Upper lobe of left lung (tissue), 6 donors: ENCODE data around the gene TRAF5. TPM values are rescaled to one million over a fixed set of nuclear protein-coding genes. Genes with fewer than 3 reads are reported as not detected.
"Not testable (repeated sequence)": the region's sequence is repeated elsewhere in the genome, so short reads cannot be mapped to it uniquely, and the experiment has no call there.

Experiments used
- ATAC-seq, 2 donors: fragments of 200-7000 bp; cut with Tn5 transposase; one replicate each; pipeline ENCODE4 v1.9.1; 2022; ENCODE audit warnings: mild to moderate bottlenecking in 2 of 2, moderate library complexity in 2 of 2; ENCODE audit not compliant: low FRiP score in 2 of 2
- DNase-seq, 2 donors: peaks; one replicate each; pipeline ENCODE4 v3.0.0-alpha.2; 2019 to 2020
- H3K27ac ChIP-seq, 4 donors: fragments of 200-600 bp; sonication (generic); one replicate each; pipeline ENCODE4 v1.5.1; 2016 to 2019
- H3K27me3 ChIP-seq, 4 donors: fragments of 200-600 bp; sonication (generic); one replicate each; pipeline ENCODE4 v1.5.1; 2017 to 2019
- H3K36me3 ChIP-seq, 4 donors: fragments of 200-600 bp; sonication (generic); one replicate each; pipeline ENCODE4 v1.5.1; 2016 to 2019
- H3K4me1 ChIP-seq, 4 donors: fragments of 200-600 bp; sonication (generic); one replicate each; pipeline ENCODE4 v1.5.1; 2018 to 2019
- H3K4me3 ChIP-seq, 4 donors: fragments of 200-600 bp; sonication (generic); one replicate each; pipeline ENCODE4 v1.5.1; 2017 to 2019; ENCODE audit warnings: mild to moderate bottlenecking in 2 of 4, moderate library complexity in 1 of 4
- H3K9me3 ChIP-seq, 4 donors: fragments of 200-600 bp; sonication (generic); one replicate each; pipeline ENCODE4 v1.5.1; 2018 to 2019
- CTCF ChIP-seq, 6 experiments: fragments of 450-650 bp in 4 of 6; fragments of 200-600 bp in 2 of 6; sonication (generic) in 2 of 6; IDR thresholded peaks; one replicate each; pipeline ENCODE4 v1.5.1; 2016 to 2019; ENCODE audit warnings: antibody characterized with exemption in 6 of 6
- EP300 ChIP-seq, 4 donors: sonication (generic); formaldehyde crosslinking; IDR thresholded peaks; one replicate each; pipeline ENCODE4 v1.5.1; 2017; ENCODE audit warnings: antibody characterized with exemption in 4 of 4, control low read depth in 2 of 4
- POLR2A ChIP-seq, 4 donors: fragments of 450-650 bp; IDR thresholded peaks; one replicate each; pipeline ENCODE4 v1.5.1; 2016 to 2017; ENCODE audit warnings: antibody characterized with exemption in 4 of 4, mild to moderate bottlenecking in 2 of 4
- POLR2AphosphoS5 ChIP-seq, 2 donors: sonication (generic); formaldehyde crosslinking; IDR thresholded peaks; one replicate each; pipeline ENCODE4 v1.5.1; 2017; ENCODE audit warnings: antibody characterized with exemption in 2 of 2
- WGBS, 2 donors: methylation state at CpG; one replicate each; pipeline ENCODE4 v1.1.5; 2017 to 2018; 5-methylcytosine and 5-hydroxymethylcytosine counted together
- total RNA-seq, 6 donors: library from RNA; depleted of rRNA in 4 of 6; stranded (reverse); fragments of >200 nt in 4 of 6; gene quantifications; one replicate each; pipeline versions ENCODE4 v1.1.0 to v1.2.1, GENCODE V29; 2016 to 2021
- donor health status: DM: no; HTN: no; CAD: no; lungs with moderate emphysema.
- donor health status: DM: no; HTN: yes; CAD: no; lungs with severe emphysema.

Gene TRAF5
- total RNA-seq, 6 donors from 2014 or later: 4.6 to 13.6 (median 9.5) TPM

DNA sequence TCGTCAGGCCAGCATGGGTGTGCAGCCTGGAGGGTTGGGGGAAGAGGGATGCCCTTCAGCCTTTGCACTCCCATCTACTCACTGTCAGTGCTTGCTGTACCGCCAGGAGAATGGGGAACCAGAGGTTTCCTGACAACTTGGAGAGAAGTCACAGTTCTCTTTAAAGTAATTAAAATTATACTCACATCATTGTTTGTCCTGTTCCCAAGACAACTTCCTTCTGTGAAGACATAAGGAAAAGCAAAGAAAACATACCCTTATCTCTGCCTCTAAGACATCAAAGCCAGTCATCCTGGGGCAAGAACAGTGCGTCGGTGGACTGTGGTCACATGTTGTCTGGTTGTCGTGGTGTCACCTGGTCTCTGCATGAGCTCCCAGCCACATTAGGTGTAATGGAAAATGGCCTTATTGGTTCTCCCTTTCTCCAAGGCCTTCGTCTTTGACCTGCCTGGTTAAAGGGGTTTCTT lies 17.6 kb downstream of the TRAF5 start:
- TF ChIP-seq EP300 (IDR thresholded peaks at IDR 0.05) (no peak), POLR2A (IDR thresholded peaks at IDR 0.05) (no peak), CTCF (IDR thresholded peaks at IDR 0.05) (no peak), POLR2AphosphoS5 (IDR thresholded peaks at IDR 0.05) (no peak)
- no peaks in the 10 kb centered on the region for H3K9me3 ChIP-seq
- ATAC-seq: peak in 1 of 2 donors; percentile 46
- whole genome bisulfite sequencing, 2 donors: 69 to 74% methylated on average over 6 of the region's 6 CpGs
- DNase-seq: no peak
- no peak overlapping the region for H3K4me3 ChIP-seq
- H3K27me3 ChIP-seq: no peaks in the 10 kb centered on the region
- no peaks in the 10 kb centered on the region for H3K36me3 ChIP-seq
- H3K27ac ChIP-seq: no peak overlapping the region
- H3K4me1 ChIP-seq: peaks cover 0 to 2% (median 0%) of the 10 kb centered on the region in 4 donors

DNA sequence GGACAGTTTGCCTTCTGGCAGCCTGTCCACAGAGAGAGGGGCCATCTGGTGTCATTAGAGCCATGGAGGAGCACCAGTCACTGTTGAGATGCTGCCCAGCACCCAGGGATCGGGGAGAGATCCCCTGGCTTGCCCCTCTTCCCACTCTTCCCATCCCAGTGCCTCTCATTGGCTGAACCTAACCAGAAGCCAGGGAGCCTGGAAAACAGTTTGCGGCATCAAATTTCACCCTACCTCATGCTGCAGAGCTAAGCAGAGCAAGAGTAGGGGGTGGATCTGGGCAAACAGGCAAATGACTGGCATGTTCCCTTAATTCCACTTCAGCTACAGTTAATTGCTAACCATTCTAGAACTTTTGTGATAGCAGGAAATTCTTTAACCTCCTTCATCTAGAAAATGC lies 19.1 kb downstream of the TRAF5 start:
- Histone ChIP-seq H3K36me3 (no peaks in the 10 kb centered on the region), H3K27ac (no peak overlapping the region), H3K9me3 (no peaks in the 10 kb centered on the region), H3K27me3 (no peaks in the 10 kb centered on the region), H3K4me1 (no peaks in the 10 kb centered on the region), H3K4me3 (no peak overlapping the region)
- no peak for ATAC-seq
- DNase-seq: no peak
- WGBS, 2 donors: 90% methylated on average over 2 of the region's 2 CpGs; no CpG with 5 or more reads in 1 of the 2 donors
- TF ChIP-seq POLR2AphosphoS5 (IDR thresholded peaks at IDR 0.05) (no peak), POLR2A (IDR thresholded peaks at IDR 0.05) (no peak), EP300 (IDR thresholded peaks at IDR 0.05) (no peak), CTCF (IDR thresholded peaks at IDR 0.05) (no peak)

GRCh38 chr1:211347077-211347844 lies 20.6 kb downstream of the TRAF5 start:
- H3K36me3 ChIP-seq: no peaks in the 10 kb centered on the region

DNA sequence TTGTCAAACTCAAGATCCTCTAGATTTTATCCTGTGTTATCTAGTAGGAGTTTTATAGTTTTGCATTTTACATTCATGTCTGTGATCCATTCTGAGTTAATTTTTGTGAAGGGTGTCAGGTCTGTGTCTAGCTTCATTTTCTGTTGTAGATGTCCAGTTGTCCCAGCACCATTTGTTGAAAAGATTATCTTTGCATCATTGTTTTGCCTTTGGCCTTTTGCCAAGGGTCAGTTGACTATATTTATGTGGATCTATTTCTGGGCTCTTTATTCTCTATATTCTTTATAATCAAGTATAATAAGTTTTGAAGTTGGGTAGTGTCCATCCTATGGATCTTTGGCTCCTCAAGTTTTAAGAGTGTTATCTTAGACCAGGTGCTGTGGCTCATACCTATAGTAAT lies 21.9 kb downstream of the TRAF5 start:
- H3K27ac ChIP-seq: no peak overlapping the region
- H3K27me3 ChIP-seq: no peaks in the 10 kb centered on the region
- no peak for DNase-seq
- no peaks in the 10 kb centered on the region for H3K36me3 ChIP-seq
- no peak for ATAC-seq
- H3K4me1 ChIP-seq: no peaks in the 10 kb centered on the region
- H3K9me3 ChIP-seq: no peaks in the 10 kb centered on the region
- TF ChIP-seq EP300 (IDR thresholded peaks at IDR 0.05): no peak
- TF ChIP-seq POLR2A (IDR thresholded peaks at IDR 0.05): no peak
- TF ChIP-seq POLR2AphosphoS5 (IDR thresholded peaks at IDR 0.05): no peak
- no peak for TF ChIP-seq CTCF (IDR thresholded peaks at IDR 0.05)
- no peak overlapping the region for H3K4me3 ChIP-seq

More at GRCh38 chr1:211347077-211347844, 20.6 kb downstream of the TRAF5 start:
- TF ChIP-seq POLR2AphosphoS5 (IDR thresholded peaks at IDR 0.05) (no peak), CTCF (IDR thresholded peaks at IDR 0.05) (no peak), POLR2A (IDR thresholded peaks at IDR 0.05) (no peak), EP300 (IDR thresholded peaks at IDR 0.05) (no peak)
- Histone ChIP-seq H3K4me3 (no peak overlapping the region), H3K27ac (no peak overlapping the region), H3K4me1 (no peaks in the 10 kb centered on the region), H3K9me3 (no peaks in the 10 kb centered on the region), H3K27me3 (no peaks in the 10 kb centered on the region)
- 82 to 90% methylated on average over 4 of the region's 4 CpGs for WGBS, 2 donors
- ATAC-seq: no peak
- DNase-seq: no peak

DNA sequence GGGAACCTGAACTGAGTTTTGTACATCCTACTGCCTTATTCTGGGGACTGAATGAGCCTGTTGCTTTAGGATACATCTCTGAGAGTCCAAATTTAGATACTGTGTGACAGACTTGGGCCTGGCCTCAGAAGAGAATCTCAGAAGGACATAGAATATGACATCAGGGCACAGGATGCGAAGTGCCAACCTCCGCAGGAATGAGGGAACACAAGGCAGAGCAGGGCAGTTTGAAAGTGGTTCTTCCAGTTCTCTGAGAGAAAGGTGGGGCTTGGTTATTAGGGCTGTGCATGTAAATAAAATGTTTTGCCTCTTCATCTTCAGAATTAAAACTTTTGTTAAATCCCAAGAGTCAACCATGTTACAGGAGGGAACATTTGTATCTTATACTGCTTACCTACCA lies 23.1 kb downstream of the TRAF5 start:
- H3K4me1 ChIP-seq: no peaks in the 10 kb centered on the region
- no peak for DNase-seq
- no peaks in the 10 kb centered on the region for H3K9me3 ChIP-seq
- peak in 1 of 2 donors; percentile 29 for ATAC-seq
- TF ChIP-seq CTCF (IDR thresholded peaks at IDR 0.05): no peak
- no peaks in the 10 kb centered on the region for H3K36me3 ChIP-seq
- 73 to 81% methylated on average over 2 of the region's 2 CpGs for WGBS, 2 donors
- no peaks in the 10 kb centered on the region for H3K27me3 ChIP-seq
- H3K27ac ChIP-seq: no peak overlapping the region
- H3K4me3 ChIP-seq: no peak overlapping the region

- not testable (repeated sequence) for H3K9me3 ChIP-seq, H3K4me1 ChIP-seq, H3K36me3 ChIP-seq, ATAC-seq, H3K27me3 ChIP-seq, DNase-seq, H3K4me3 ChIP-seq, H3K27ac ChIP-seq
- 87 to 93% methylated on average over 3 of the region's 3 CpGs for WGBS, 2 donors
Observed at GRCh38 chr1:211352055-211352454, 25.4 kb downstream of the TRAF5 start.
